ENCODE results near the gene CCDC102A. TPM values are rescaled to one million over a fixed set of nuclear protein-coding genes. Genes with fewer than 3 reads are reported as not detected.

Gene CCDC102A
- total and polyA plus RNA-seq, 2 of the 13 experiments (the other 11 are each of a cell fraction or from before 2014, with no cell fraction given): 2.1 to 2.8 TPM

DNA sequence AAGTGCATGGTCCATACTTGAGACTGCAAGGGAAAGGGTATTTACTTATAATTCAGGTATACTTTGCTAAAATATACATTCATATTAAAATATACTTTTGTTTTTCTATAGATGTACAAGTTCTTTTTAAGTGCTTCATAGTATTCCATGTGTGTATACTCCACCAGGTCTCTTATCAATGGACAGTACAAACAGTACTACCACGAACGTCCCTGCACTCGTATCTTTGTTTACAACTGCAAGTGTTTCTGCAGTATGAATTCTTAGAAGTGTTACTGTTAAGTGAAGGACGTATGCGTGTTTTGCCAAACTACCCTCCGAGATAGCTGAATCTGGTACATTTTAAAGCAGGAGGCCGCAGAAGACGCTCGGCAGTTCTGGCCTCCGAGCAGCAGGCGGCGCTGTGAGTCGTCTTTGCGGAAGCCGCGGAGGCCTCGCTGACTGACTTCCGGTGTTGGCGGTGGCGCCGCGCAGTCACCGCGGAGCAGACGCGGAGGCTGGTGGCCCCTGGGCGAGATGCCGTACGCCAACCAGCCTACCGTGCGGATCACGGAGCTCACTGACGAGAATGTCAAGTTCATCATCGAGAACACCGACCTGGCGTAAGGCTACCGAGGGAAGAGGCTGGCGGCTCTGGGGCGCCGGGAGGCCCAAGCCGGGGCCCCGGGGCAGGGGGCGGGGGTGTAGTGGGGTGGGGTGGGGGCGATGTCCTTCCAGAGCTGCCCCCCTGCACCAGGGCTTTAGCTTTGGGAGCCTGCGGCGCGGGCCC is 74.0 kb downstream of the CCDC102A start, which contains the start of gene POLR2C (continued):
- TF ChIP-seq, protein P1, sequence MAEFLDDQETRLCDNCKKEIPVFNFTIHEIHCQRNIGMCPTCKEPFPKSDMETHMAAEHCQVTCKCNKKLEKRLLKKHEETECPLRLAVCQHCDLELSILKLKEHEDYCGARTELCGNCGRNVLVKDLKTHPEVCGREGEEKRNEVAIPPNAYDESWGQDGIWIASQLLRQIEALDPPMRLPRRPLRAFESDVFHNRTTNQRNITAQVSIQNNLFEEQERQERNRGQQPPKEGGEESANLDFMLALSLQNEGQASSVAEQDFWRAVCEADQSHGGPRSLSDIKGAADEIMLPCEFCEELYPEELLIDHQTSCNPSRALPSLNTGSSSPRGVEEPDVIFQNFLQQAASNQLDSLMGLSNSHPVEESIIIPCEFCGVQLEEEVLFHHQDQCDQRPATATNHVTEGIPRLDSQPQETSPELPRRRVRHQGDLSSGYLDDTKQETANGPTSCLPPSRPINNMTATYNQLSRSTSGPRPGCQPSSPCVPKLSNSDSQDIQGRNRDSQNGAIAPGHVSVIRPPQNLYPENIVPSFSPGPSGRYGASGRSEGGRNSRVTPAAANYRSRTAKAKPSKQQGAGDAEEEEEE (CRISPR knock-in tag; IDR thresholded peaks at IDR 0.05; ENCODE audit: borderline replicate concordance): peak; percentile 52; the same call in 1 of the 2 replicates
- TF ChIP-seq SP2 (CRISPR knock-in tag; IDR thresholded peaks at IDR 0.05) (peak; percentile 78), SSRP1 (CRISPR knock-in tag; IDR thresholded peaks at IDR 0.05) (no peak), ZNF589 (CRISPR knock-in tag; conservative IDR thresholded peaks at IDR 0.05) (0 out of 2 replicates have a peak, but pooled peaks have one; percentile 47), ZNF678 (CRISPR knock-in tag; IDR thresholded peaks at IDR 0.05) (no peak), ZSCAN31 (CRISPR knock-in tag; IDR thresholded peaks at IDR 0.05; ENCODE audit: low read depth) (peak; percentile 89), ZNF207 (IDR thresholded peaks at IDR 0.05; ENCODE audit: borderline replicate concordance) (no peak), PCBP2 (optimal IDR thresholded peaks at IDR 0.05; ENCODE audit: low read depth, low read length, poor library complexity, severe bottlenecking) (no peak), DMAP1 (CRISPR knock-in tag; IDR thresholded peaks at IDR 0.05) (peak; percentile 97), ZFP36L2 (CRISPR knock-in tag; IDR thresholded peaks at IDR 0.05) (0 out of 2 replicates have a peak, but pooled peaks have one; percentile 92), IRF2 (CRISPR knock-in tag; IDR thresholded peaks at IDR 0.05) (peak; percentile 98), ZNF460 (CRISPR knock-in tag; IDR thresholded peaks at IDR 0.05; ENCODE audit: borderline replicate concordance) (no peak), ZNF510 (CRISPR knock-in tag; IDR thresholded peaks at IDR 0.05; ENCODE audit: low read depth) (peak; percentile 94; the same call in 1 of the 2 replicates)
- TF ChIP-seq, protein P2, sequence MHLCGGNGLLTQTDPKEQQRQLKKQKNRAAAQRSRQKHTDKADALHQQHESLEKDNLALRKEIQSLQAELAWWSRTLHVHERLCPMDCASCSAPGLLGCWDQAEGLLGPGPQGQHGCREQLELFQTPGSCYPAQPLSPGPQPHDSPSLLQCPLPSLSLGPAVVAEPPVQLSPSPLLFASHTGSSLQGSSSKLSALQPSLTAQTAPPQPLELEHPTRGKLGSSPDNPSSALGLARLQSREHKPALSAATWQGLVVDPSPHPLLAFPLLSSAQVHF (CRISPR knock-in tag; IDR thresholded peaks at IDR 0.05): no peak
- TF ChIP-seq, protein P3, sequence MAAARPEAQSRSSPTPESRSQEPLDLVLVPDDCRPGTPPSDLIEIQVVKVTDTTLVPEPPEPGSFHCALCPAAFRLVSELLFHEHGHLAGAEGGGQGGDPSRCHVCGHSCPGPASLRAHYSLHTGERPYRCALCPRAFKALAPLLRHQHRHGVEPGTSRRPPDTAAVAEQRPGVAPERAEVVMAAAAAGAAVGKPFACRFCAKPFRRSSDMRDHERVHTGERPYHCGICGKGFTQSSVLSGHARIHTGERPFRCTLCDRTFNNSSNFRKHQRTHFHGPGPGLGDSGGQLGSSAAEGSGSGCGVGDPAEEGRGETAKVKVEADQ (CRISPR knock-in tag; IDR thresholded peaks at IDR 0.05; ENCODE audit: borderline replicate concordance): peak; percentile 97; the same call in 1 of the 2 replicates
- TF ChIP-seq, protein P4, sequence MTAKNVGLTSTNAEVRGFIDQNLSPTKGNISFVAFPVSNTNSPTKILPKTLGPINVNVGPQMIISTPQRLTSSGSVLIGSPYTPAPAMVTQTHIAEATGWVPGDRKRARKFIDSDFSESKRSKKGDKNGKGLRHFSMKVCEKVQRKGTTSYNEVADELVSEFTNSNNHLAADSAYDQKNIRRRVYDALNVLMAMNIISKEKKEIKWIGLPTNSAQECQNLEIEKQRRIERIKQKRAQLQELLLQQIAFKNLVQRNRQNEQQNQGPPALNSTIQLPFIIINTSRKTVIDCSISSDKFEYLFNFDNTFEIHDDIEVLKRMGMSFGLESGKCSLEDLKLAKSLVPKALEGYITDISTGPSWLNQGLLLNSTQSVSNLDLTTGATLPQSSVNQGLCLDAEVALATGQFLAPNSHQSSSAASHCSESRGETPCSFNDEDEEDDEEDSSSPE (CRISPR knock-in tag; IDR thresholded peaks at IDR 0.05): peak; percentile 87
- TF ChIP-seq, protein P5, sequence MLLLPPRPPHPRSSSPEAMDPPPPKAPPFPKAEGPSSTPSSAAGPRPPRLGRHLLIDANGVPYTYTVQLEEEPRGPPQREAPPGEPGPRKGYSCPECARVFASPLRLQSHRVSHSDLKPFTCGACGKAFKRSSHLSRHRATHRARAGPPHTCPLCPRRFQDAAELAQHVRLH (CRISPR knock-in tag; IDR thresholded peaks at IDR 0.05; ENCODE audit: borderline replicate concordance, low read depth): peak; percentile 99
- TF ChIP-seq, protein P6, sequence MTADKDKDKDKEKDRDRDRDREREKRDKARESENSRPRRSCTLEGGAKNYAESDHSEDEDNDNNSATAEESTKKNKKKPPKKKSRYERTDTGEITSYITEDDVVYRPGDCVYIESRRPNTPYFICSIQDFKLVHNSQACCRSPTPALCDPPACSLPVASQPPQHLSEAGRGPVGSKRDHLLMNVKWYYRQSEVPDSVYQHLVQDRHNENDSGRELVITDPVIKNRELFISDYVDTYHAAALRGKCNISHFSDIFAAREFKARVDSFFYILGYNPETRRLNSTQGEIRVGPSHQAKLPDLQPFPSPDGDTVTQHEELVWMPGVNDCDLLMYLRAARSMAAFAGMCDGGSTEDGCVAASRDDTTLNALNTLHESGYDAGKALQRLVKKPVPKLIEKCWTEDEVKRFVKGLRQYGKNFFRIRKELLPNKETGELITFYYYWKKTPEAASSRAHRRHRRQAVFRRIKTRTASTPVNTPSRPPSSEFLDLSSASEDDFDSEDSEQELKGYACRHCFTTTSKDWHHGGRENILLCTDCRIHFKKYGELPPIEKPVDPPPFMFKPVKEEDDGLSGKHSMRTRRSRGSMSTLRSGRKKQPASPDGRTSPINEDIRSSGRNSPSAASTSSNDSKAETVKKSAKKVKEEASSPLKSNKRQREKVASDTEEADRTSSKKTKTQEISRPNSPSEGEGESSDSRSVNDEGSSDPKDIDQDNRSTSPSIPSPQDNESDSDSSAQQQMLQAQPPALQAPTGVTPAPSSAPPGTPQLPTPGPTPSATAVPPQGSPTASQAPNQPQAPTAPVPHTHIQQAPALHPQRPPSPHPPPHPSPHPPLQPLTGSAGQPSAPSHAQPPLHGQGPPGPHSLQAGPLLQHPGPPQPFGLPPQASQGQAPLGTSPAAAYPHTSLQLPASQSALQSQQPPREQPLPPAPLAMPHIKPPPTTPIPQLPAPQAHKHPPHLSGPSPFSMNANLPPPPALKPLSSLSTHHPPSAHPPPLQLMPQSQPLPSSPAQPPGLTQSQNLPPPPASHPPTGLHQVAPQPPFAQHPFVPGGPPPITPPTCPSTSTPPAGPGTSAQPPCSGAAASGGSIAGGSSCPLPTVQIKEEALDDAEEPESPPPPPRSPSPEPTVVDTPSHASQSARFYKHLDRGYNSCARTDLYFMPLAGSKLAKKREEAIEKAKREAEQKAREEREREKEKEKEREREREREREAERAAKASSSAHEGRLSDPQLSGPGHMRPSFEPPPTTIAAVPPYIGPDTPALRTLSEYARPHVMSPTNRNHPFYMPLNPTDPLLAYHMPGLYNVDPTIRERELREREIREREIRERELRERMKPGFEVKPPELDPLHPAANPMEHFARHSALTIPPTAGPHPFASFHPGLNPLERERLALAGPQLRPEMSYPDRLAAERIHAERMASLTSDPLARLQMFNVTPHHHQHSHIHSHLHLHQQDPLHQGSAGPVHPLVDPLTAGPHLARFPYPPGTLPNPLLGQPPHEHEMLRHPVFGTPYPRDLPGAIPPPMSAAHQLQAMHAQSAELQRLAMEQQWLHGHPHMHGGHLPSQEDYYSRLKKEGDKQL (CRISPR knock-in tag; IDR thresholded peaks at IDR 0.05; ENCODE audit: low read depth): peak; percentile 68; the same call in 1 of the 2 replicates

All from HepG2 (cell line).